Astrocyte (in vitro differentiated cells and primary cell): ENCODE data around the gene NUAK1. TPM values are rescaled to one million over a fixed set of nuclear protein-coding genes. Genes with fewer than 3 reads are reported as not detected.

Experiments used
- DNase-seq: peaks from one replicate; pipeline ENCODE4 v3.0.0-alpha.2; 2010; ENCODE audit warnings: low read depth
- FAIRE-seq: peaks from 2 replicates; lab custom pipeline; 2011; peaks lifted over from hg19 to GRCh38; lab: Jason Lieb, UNC
- H2AFZ ChIP-seq: 2 replicates; pipeline ENCODE4 v1.6.0; 2012; ENCODE audit warnings: low read depth, low read length, inconsistent platforms
- H3K27ac ChIP-seq: 2 replicates; pipeline ENCODE4 v1.5.1; 2011; ENCODE audit warnings: low read depth, low read length, inconsistent platforms
- H3K27me3 ChIP-seq: 2 replicates; pipeline ENCODE4 v1.6.0; 2011; ENCODE audit warnings: low read length, inconsistent platforms; ENCODE audit not compliant: insufficient read depth
- H3K36me3 ChIP-seq: 2 replicates; pipeline ENCODE4 v1.5.1; 2011; ENCODE audit warnings: low read length, inconsistent platforms; ENCODE audit not compliant: insufficient read depth
- H3K4me1 ChIP-seq: 2 replicates; pipeline ENCODE4 v1.5.1; 2011; ENCODE audit warnings: low read length, inconsistent platforms; ENCODE audit not compliant: insufficient read depth
- H3K4me2 ChIP-seq: 2 replicates; pipeline ENCODE4 v1.6.0; 2012; ENCODE audit warnings: low read length, inconsistent platforms
- H3K4me3 ChIP-seq: 2 replicates; pipeline ENCODE4 v1.5.1; 2011; ENCODE audit warnings: low read depth, mild to moderate bottlenecking, low read length, inconsistent platforms; ENCODE audit not compliant: insufficient read depth
- H3K79me2 ChIP-seq: 2 replicates; pipeline ENCODE4 v1.6.0; 2012; ENCODE audit warnings: mild to moderate bottlenecking, low read length, inconsistent platforms; ENCODE audit not compliant: insufficient read depth
- H3K9ac ChIP-seq: 2 replicates; pipeline ENCODE4 v1.6.0; 2012; ENCODE audit warnings: mild to moderate bottlenecking, low read length, inconsistent platforms
- H3K9me3 ChIP-seq: 2 replicates; pipeline ENCODE4 v1.5.1; 2012; ENCODE audit warnings: low read depth, mild to moderate bottlenecking, low read length, inconsistent platforms; ENCODE audit not compliant: insufficient read depth
- H4K20me1 ChIP-seq: 2 replicates; pipeline ENCODE4 v1.6.0; 2012; ENCODE audit warnings: low read length, inconsistent platforms; ENCODE audit not compliant: insufficient read depth
- H3K27ac Mint-ChIP-seq: one replicate; pipeline ENCODE4 v1.8.0; 2021; ENCODE audit warnings: mild to moderate bottlenecking, mixed read lengths; ENCODE audit not compliant: unreplicated experiment
- H3K27me3 Mint-ChIP-seq: one replicate; pipeline ENCODE4 v1.8.0; 2021; ENCODE audit warnings: low read depth, mixed read lengths; ENCODE audit not compliant: unreplicated experiment
- H3K36me3 Mint-ChIP-seq: one replicate; pipeline ENCODE4 v1.8.0; 2021; ENCODE audit warnings: low read depth, mixed read lengths; ENCODE audit not compliant: unreplicated experiment
- H3K4me1 Mint-ChIP-seq: one replicate; pipeline ENCODE4 v1.8.0; 2021; ENCODE audit warnings: low read depth, mixed read lengths; ENCODE audit not compliant: unreplicated experiment
- H3K4me3 Mint-ChIP-seq: one replicate; pipeline ENCODE4 v1.8.0; 2021; ENCODE audit warnings: mild to moderate bottlenecking, moderate library complexity, mixed read lengths; ENCODE audit not compliant: unreplicated experiment
- H3K9me3 Mint-ChIP-seq: one replicate; pipeline ENCODE4 v1.8.0; 2021; ENCODE audit warnings: mild to moderate bottlenecking, mixed read lengths; ENCODE audit not compliant: unreplicated experiment
- CTCF ChIP-seq: IDR thresholded peaks from 2 replicates; pipeline ENCODE4 v1.5.1; 2011; ENCODE audit warnings: low read depth, mild to moderate bottlenecking, inconsistent platforms, low read length, moderate library complexity; ENCODE audit not compliant: insufficient read depth
- EZH2 ChIP-seq: IDR thresholded peaks from 2 replicates; pipeline ENCODE4 v1.6.1; 2012; ENCODE audit warnings: mild to moderate bottlenecking, low read length, inconsistent platforms; ENCODE audit not compliant: insufficient read depth
- total RNA-seq: library from RNA; stranded (reverse); gene quantifications from 2 replicates; pipeline ENCODE4 v1.2.1, GENCODE V29; 2021

Gene NUAK1
- total RNA-seq, 1 donor from 2014 or later, result 94.0 TPM

DNA sequence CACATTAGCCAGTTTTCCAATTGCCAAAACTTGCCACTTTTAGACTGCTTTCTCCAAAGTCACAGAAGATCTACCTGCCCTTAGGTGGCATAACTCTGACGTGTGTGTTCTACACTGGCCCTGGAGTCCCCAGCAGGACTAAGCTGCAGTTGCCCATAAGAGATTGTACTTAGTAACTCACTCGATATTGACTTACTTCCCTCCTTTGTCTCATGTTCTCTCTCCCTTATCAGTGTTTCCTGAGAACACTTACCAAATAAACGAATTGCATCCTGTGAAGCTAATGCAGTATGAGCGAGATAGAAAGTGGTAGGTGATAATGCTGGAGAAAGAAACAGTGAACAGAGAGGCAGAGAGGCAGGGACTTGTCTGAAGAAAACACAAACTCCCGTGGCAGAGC, 117.2 kb downstream of the NUAK1 start:
- Histone ChIP-seq H3K36me3 (no peaks in the 10 kb centered on the region), H3K4me2 (no peak overlapping the region), H3K9ac (no peak overlapping the region), H3K9me3 (peaks cover 5% of the 10 kb centered on the region), H3K4me3 (no peak overlapping the region), H3K4me1 (no peaks in the 10 kb centered on the region), H2AFZ (no peak overlapping the region), H3K27ac (no peak overlapping the region), H3K79me2 (no peaks in the 10 kb centered on the region), H3K27me3 (no peaks in the 10 kb centered on the region), H4K20me1 (no peaks in the 10 kb centered on the region)
- H3K36me3 Mint-ChIP-seq, result peaks cover 8% of the 10 kb centered on the region
- H3K27me3 Mint-ChIP-seq, result no peaks in the 10 kb centered on the region
- DNase-seq (no peak), FAIRE-seq (no peak)
- no peak overlapping the region for H3K4me3 Mint-ChIP-seq
- peaks cover 6% of the 10 kb centered on the region for H3K4me1 Mint-ChIP-seq
- no peak overlapping the region for H3K27ac Mint-ChIP-seq
- no peak for TF ChIP-seq CTCF
- TF ChIP-seq EZH2, result no peak
- H3K9me3 Mint-ChIP-seq, result peaks cover 20% of the 10 kb centered on the region

GRCh38 chr12:106020736-106021135, 118.0 kb downstream of the NUAK1 start:
- Histone ChIP-seq H3K79me2 (no peaks in the 10 kb centered on the region), H3K27me3 (no peaks in the 10 kb centered on the region), H3K9ac (no peak overlapping the region), H3K27ac (no peak overlapping the region), H3K4me2 (no peak overlapping the region), H4K20me1 (no peaks in the 10 kb centered on the region), H3K36me3 (no peaks in the 10 kb centered on the region), H3K4me1 (no peaks in the 10 kb centered on the region), H2AFZ (no peak overlapping the region), H3K4me3 (no peak overlapping the region), H3K9me3 (peaks cover 5% of the 10 kb centered on the region)
- Mint-ChIP-seq H3K27ac (no peak overlapping the region), H3K9me3 (peaks cover 18% of the 10 kb centered on the region), H3K27me3 (no peaks in the 10 kb centered on the region), H3K4me3 (no peak overlapping the region), H3K4me1 (peaks cover 9% of the 10 kb centered on the region), H3K36me3 (peaks cover 8% of the 10 kb centered on the region)
- DNase-seq (peak; percentile 35), FAIRE-seq (no peak)
- TF ChIP-seq EZH2 (no peak), CTCF (no peak)

- peaks cover 9% of the 10 kb centered on the region for H3K4me1 Mint-ChIP-seq
- no peaks in the 10 kb centered on the region for H3K27me3 ChIP-seq
- H3K9me3 Mint-ChIP-seq, result peaks cover 14% of the 10 kb centered on the region
- H3K9me3 ChIP-seq, result peaks cover 5% of the 10 kb centered on the region
- no peak overlapping the region for H3K9ac ChIP-seq
- no peak overlapping the region for H3K27ac Mint-ChIP-seq
- H3K79me2 ChIP-seq, result no peaks in the 10 kb centered on the region
- H2AFZ ChIP-seq, result no peak overlapping the region
- DNase-seq, result no peak
- H3K27me3 Mint-ChIP-seq, result no peaks in the 10 kb centered on the region
- no peaks in the 10 kb centered on the region for H4K20me1 ChIP-seq
- H3K4me3 ChIP-seq, result no peak overlapping the region
- H3K4me1 ChIP-seq, result no peaks in the 10 kb centered on the region
- no peak overlapping the region for H3K4me3 Mint-ChIP-seq
- H3K36me3 ChIP-seq, result no peaks in the 10 kb centered on the region
- no peak overlapping the region for H3K27ac ChIP-seq
- no peak for TF ChIP-seq EZH2
- no peak for TF ChIP-seq CTCF
- H3K36me3 Mint-ChIP-seq, result peaks cover 8% of the 10 kb centered on the region
- FAIRE-seq, result no peak
- H3K4me2 ChIP-seq, result no peak overlapping the region
Observed at GRCh38 chr12:106019144-106019543, 119.6 kb downstream of the NUAK1 start.
